ENCODE results near the gene ATP5ME.

DNA sequence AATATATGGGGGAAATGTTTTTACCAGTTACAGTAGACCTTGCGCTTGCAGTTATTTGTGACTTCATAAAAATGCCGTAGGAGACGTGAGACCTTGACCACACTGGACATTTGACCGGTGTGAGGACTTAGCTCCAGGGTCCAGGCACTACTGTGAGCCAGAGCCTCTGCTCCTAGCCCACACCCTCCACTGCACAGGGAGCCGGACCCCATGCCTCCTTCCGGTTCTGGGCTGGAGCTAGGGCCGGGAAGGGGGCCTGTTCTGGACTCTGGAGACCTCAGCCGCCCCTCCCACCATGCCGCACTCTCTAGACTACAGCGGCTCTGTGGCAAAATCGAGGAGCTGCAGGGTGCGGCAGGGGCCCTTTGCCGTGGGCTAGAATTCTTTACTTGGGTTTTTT, 36.8 kb upstream of the ATP5ME start:
- no peak for TF ChIP-seq POLR2A (IDR thresholded peaks at IDR 0.05)
- TF ChIP-seq, protein P1, sequence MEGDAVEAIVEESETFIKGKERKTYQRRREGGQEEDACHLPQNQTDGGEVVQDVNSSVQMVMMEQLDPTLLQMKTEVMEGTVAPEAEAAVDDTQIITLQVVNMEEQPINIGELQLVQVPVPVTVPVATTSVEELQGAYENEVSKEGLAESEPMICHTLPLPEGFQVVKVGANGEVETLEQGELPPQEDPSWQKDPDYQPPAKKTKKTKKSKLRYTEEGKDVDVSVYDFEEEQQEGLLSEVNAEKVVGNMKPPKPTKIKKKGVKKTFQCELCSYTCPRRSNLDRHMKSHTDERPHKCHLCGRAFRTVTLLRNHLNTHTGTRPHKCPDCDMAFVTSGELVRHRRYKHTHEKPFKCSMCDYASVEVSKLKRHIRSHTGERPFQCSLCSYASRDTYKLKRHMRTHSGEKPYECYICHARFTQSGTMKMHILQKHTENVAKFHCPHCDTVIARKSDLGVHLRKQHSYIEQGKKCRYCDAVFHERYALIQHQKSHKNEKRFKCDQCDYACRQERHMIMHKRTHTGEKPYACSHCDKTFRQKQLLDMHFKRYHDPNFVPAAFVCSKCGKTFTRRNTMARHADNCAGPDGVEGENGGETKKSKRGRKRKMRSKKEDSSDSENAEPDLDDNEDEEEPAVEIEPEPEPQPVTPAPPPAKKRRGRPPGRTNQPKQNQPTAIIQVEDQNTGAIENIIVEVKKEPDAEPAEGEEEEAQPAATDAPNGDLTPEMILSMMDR (IDR thresholded peaks at IDR 0.05 in 4 of 5, conservative IDR thresholded peaks at IDR 0.05 in 1 of 5) = no peak

All from gastrocnemius medialis (tissue), 4 donors.